ENCODE data around the gene TBPL1.

Gene TBPL1

GRCh38 chr6:133958791-133959190 lies 5.8 kb downstream of the TBPL1 start:
- Histone ChIP-seq H3K4me1 (peaks cover 0 to 44% (median 10%) of the 10 kb centered on the region in 4 donors), H3K27ac (no peak overlapping the region), H3K36me3 (no peaks in the 10 kb centered on the region), H3K4me3 (no peak overlapping the region), H3K27me3 (no peaks in the 10 kb centered on the region), H3K9me3 (no peaks in the 10 kb centered on the region)
- DNase-seq, result no peak
- no peak for TF ChIP-seq CTCF (IDR thresholded peaks at IDR 0.05)
- intact Hi-C loops (cut with DNase I; ENCODE audit: low total_unique reads), result loop anchor here (10.0 kb wide), 1 partner anchor 1144 kb away; the partner anchor contains the start of gene RPS12

- no peaks in the 10 kb centered on the region for H3K9me3 ChIP-seq
- H3K27me3 ChIP-seq, result no peaks in the 10 kb centered on the region
- peaks cover 0 to 43% (median 3%) of the 10 kb centered on the region in 4 donors for H3K4me1 ChIP-seq
These were observed 6.8 kb downstream of the TBPL1 start for GRCh38 chr6:133959667-133960368.

GRCh38 chr6:133961831-133962230 lies 8.8 kb downstream of the TBPL1 start:
- TF ChIP-seq CTCF (IDR thresholded peaks at IDR 0.05), result no peak
- no peak overlapping the region for H3K27ac ChIP-seq
- no peak for DNase-seq
- peaks cover 0 to 42% (median 0%) of the 10 kb centered on the region in 4 donors for H3K4me1 ChIP-seq
- no peaks in the 10 kb centered on the region for H3K9me3 ChIP-seq
- no peaks in the 10 kb centered on the region for H3K27me3 ChIP-seq
- intact Hi-C loops (cut with DNase I; ENCODE audit: low total_unique reads), result no loop called here
- H3K36me3 ChIP-seq, result no peaks in the 10 kb centered on the region
- H3K4me3 ChIP-seq, result no peak overlapping the region

More at GRCh38 chr6:133959667-133960368, 6.8 kb downstream of the TBPL1 start:
- intact Hi-C loops (cut with DNase I; ENCODE audit: low total_unique reads), result loop anchor here (10.0 kb wide), 1 partner anchor 1145 kb away; the partner anchor contains the start of gene RPS12
- no peaks in the 10 kb centered on the region for H3K36me3 ChIP-seq
- H3K4me3 ChIP-seq, result no peak overlapping the region
- DNase-seq, result no peak
- H3K27ac ChIP-seq, result no peak overlapping the region
- TF ChIP-seq CTCF (IDR thresholded peaks at IDR 0.05), result no peak

- Histone ChIP-seq H3K4me3 (no peak overlapping the region), H3K4me1 (peaks cover 0 to 43% (median 0%) of the 10 kb centered on the region in 4 donors), H3K9me3 (no peaks in the 10 kb centered on the region), H3K27ac (no peak overlapping the region), H3K27me3 (no peaks in the 10 kb centered on the region), H3K36me3 (no peaks in the 10 kb centered on the region)
- no peak for DNase-seq
- TF ChIP-seq CTCF (IDR thresholded peaks at IDR 0.05), result no peak
- intact Hi-C loops (cut with DNase I; ENCODE audit: low total_unique reads), result no loop called here
These were observed 11.0 kb downstream of the TBPL1 start for GRCh38 chr6:133964052-133964451.

- H3K27me3 ChIP-seq, result no peaks in the 10 kb centered on the region
- no peak for DNase-seq
- no peak overlapping the region for H3K4me3 ChIP-seq
- H3K27ac ChIP-seq, result no peak overlapping the region
- H3K9me3 ChIP-seq, result no peaks in the 10 kb centered on the region
- no peaks in the 10 kb centered on the region for H3K36me3 ChIP-seq
- intact Hi-C loops (cut with DNase I; ENCODE audit: low total_unique reads), result no loop called here
- peaks cover 0 to 43% (median 1%) of the 10 kb centered on the region in 4 donors for H3K4me1 ChIP-seq
- no peak for TF ChIP-seq CTCF (IDR thresholded peaks at IDR 0.05)
These were observed 11.7 kb downstream of the TBPL1 start for GRCh38 chr6:133964702-133965101.
